Liver (tissue), 9 donors: Measurements from ENCODE around the gene RSRC2. TPM values are rescaled to one million over a fixed set of nuclear protein-coding genes. Genes with fewer than 3 reads are reported as not detected.

Source experiments
- DNase-seq: peaks from one replicate; pipeline ENCODE4 v3.0.0-alpha.2; 2017; ENCODE audit warnings: low spot score
- H3K27ac ChIP-seq, 2 donors: one replicate each; pipeline ENCODE4 v1.7.0; 2013; ENCODE audit warnings: inconsistent platforms in 2 of 2, low read length in 2 of 2, control low read depth in 1 of 2, low read depth in 1 of 2, mild to moderate bottlenecking in 1 of 2
- H3K27me3 ChIP-seq, 4 donors: one replicate each; pipeline versions ENCODE4 v1.6.1 to v1.7.0; 2013; ENCODE audit warnings: low read length in 3 of 4, inconsistent platforms in 1 of 4, mild to moderate bottlenecking in 1 of 4, moderate library complexity in 1 of 4; ENCODE audit not compliant: control insufficient read depth in 4 of 4, insufficient read depth in 4 of 4
- H3K36me3 ChIP-seq, 4 donors: one replicate each; pipeline versions ENCODE4 v1.6.1 to v1.7.0; 2013; ENCODE audit warnings: low read length in 3 of 4, mild to moderate bottlenecking in 3 of 4, low read depth in 1 of 4, moderate library complexity in 1 of 4; ENCODE audit not compliant: control insufficient read depth in 4 of 4, insufficient read depth in 3 of 4
- H3K4me1 ChIP-seq, 4 donors: one replicate each; pipeline versions ENCODE4 v1.6.1 to v1.7.0; 2013; ENCODE audit warnings: low read length in 3 of 4, mild to moderate bottlenecking in 3 of 4, moderate library complexity in 1 of 4; ENCODE audit not compliant: control insufficient read depth in 4 of 4, insufficient read depth in 4 of 4
- H3K4me3 ChIP-seq, 3 donors: one replicate each; pipeline versions ENCODE4 v1.6.1 to v1.7.0; 2013; ENCODE audit warnings: low read length in 3 of 3, control low read depth in 1 of 3, low read depth in 1 of 3, mild to moderate bottlenecking in 1 of 3
- H3K9ac ChIP-seq, 2 donors: one replicate each; pipeline ENCODE4 v1.7.0; 2013; ENCODE audit warnings: low read length in 2 of 2, mild to moderate bottlenecking in 2 of 2, moderate library complexity in 2 of 2, control low read depth in 1 of 2, low read depth in 1 of 2
- H3K9me3 ChIP-seq, 4 donors: one replicate each; pipeline versions ENCODE4 v1.6.1 to v1.7.0; 2013; ENCODE audit warnings: low read length in 3 of 4; ENCODE audit not compliant: control insufficient read depth in 4 of 4
- ATF3 ChIP-seq: IDR thresholded peaks from 2 replicates; pipeline ENCODE4 v1.6.1; 2016; ENCODE audit warnings: antibody characterized with exemption
- CTCF ChIP-seq: fragments of 150-350 bp; IDR thresholded peaks from 2 replicates; pipeline ENCODE4 v1.5.1; 2017; ENCODE audit warnings: improper control_type of control experiment, low read depth, low read length; ENCODE audit not compliant: missing input control
- EGR1 ChIP-seq, 2 donors: IDR thresholded peaks; 2 replicates each; pipeline ENCODE4 v1.6.1; 2016 to 2018; ENCODE audit warnings: antibody characterized with exemption in 2 of 2, low read depth in 2 of 2
- FOXA1 ChIP-seq: IDR thresholded peaks from 2 replicates; pipeline ENCODE4 v1.6.1; 2016; ENCODE audit warnings: antibody characterized with exemption
- FOXA2 ChIP-seq: IDR thresholded peaks from 2 replicates; pipeline ENCODE4 v1.6.1; 2016; ENCODE audit warnings: antibody characterized with exemption
- GABPA ChIP-seq, 2 donors: IDR thresholded peaks in 1 of 2; conservative IDR thresholded peaks in 1 of 2; 2 replicates each; pipeline ENCODE4 v1.6.1; 2016; ENCODE audit warnings: antibody characterized with exemption in 2 of 2, mild to moderate bottlenecking in 1 of 2, moderate library complexity in 1 of 2
- HNF4A ChIP-seq, 2 donors: conservative IDR thresholded peaks; 2 replicates each; pipeline ENCODE4 v1.6.1; 2016; ENCODE audit warnings: antibody characterized with exemption in 2 of 2, mild to moderate bottlenecking in 2 of 2
- JUND ChIP-seq, 2 donors: IDR thresholded peaks; 2 replicates each; pipeline ENCODE4 v1.6.1; 2016; ENCODE audit warnings: antibody characterized with exemption in 2 of 2
- RAD21 ChIP-seq, 2 donors: IDR thresholded peaks; 2 replicates each; pipeline ENCODE4 v1.6.1; 2016; ENCODE audit warnings: antibody characterized with exemption in 2 of 2, mild to moderate bottlenecking in 2 of 2
- REST ChIP-seq: IDR thresholded peaks from 2 replicates; pipeline ENCODE4 v1.6.1; 2016; ENCODE audit warnings: antibody characterized with exemption, mild to moderate bottlenecking
- RXRA ChIP-seq, 2 donors: IDR thresholded peaks; 2 replicates each; pipeline ENCODE4 v1.6.1; 2017 to 2018; ENCODE audit warnings: antibody characterized with exemption in 2 of 2, mild to moderate bottlenecking in 1 of 2
- SP1 ChIP-seq: IDR thresholded peaks from 2 replicates; pipeline ENCODE4 v1.6.1; 2018; ENCODE audit warnings: antibody characterized with exemption, mild to moderate bottlenecking
- TAF1 ChIP-seq: conservative IDR thresholded peaks from 2 replicates; pipeline ENCODE4 v1.6.1; 2016; ENCODE audit warnings: antibody characterized with exemption, mild to moderate bottlenecking
- WGBS: extraction: QIAGEN DNeasy Blood & Tissue Kit; methylation state at CpG from one replicate; pipeline ENCODE4 v1.1.7; 2013; 5-methylcytosine and 5-hydroxymethylcytosine counted together
- polyA plus RNA-seq, 2 donors: library from polyadenylated mRNA; stranded (reverse) in 1 of 2; unstranded in 1 of 2; fragments of 200-250 nt in 1 of 2; fragments of >200 nt in 1 of 2; fragmentation: Nextera tagmentation in 1 of 2; extraction: Ambion mirVana in 1 of 2; gene quantifications; one replicate each; pipeline versions ENCODE4 v1.2.1 to v1.2.3, GENCODE V29; 2013 to 2015
- total RNA-seq, 2 donors: library from RNA; depleted of rRNA; stranded (reverse); fragments of >200 nt; gene quantifications; one replicate each; pipeline ENCODE4 v1.2.3, GENCODE V29; 2014
- TF ChIP-seq, protein P1 (sequence below): IDR thresholded peaks from 2 replicates; pipeline ENCODE4 v1.6.1; 2016; ENCODE audit warnings: antibody characterized with exemption
- donor health status: healthy.
- donor health status: healthy.
- donor health status: healthy.
- donor health status: healthy.
- donor health status: healthy.

RSRC2 gene
- total and polyA plus RNA-seq, 4 donors: 15.5 to 31.4 (median 25.7) TPM

DNA sequence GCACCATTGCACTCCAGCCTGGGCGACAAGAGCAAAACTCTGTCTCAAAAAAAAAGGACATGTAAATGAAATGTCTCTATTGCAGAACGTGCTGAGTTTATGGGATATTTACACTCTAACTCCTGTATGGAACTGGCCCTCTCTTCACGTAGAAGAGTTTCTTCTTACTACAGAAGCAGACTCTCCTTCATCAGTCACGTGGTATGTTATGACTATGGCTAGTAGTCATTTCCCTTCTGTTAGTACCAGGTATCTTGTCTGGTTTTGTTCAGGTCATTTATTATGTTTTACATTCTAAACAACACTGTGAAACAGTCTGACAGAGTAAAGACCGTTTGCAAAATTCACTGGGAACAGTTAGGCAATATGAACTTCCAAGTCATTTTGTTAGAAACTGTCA lies 20.6 kb upstream of the RSRC2 start:
- WGBS: 87% methylated on average over 5 of the region's 5 CpGs
- TF ChIP-seq HNF4A (conservative IDR thresholded peaks at IDR 0.05) (no peak), CTCF (no peak), GABPA (IDR thresholded peaks at IDR 0.05 in 1 of 2, conservative IDR thresholded peaks at IDR 0.05 in 1 of 2) (no peak), RXRA (IDR thresholded peaks at IDR 0.05) (no peak), EGR1 (IDR thresholded peaks at IDR 0.05; ENCODE audit: low read depth in 2 of 2) (no peak), RAD21 (IDR thresholded peaks at IDR 0.05) (no peak), FOXA2 (no peak), ATF3 (no peak), FOXA1 (no peak), JUND (IDR thresholded peaks at IDR 0.05) (no peak)

GRCh38 chr12:122545855-122546254 lies 19.1 kb upstream of the RSRC2 start:
- Histone ChIP-seq H3K27me3 (no peaks in the 10 kb centered on the region), H3K36me3 (peaks cover 0 to 2% (median under 1%) of the 10 kb centered on the region in 4 donors), H3K9ac (no peak overlapping the region), H3K4me1 (no peaks in the 10 kb centered on the region), H3K27ac (no peak overlapping the region), H3K9me3 (no peaks in the 10 kb centered on the region), H3K4me3 (no peak overlapping the region)
- DNase-seq: no peak
- WGBS: over 99% methylated on average over 2 of the region's 2 CpGs
- no peak for TF ChIP-seq RXRA (IDR thresholded peaks at IDR 0.05)
- no peak for TF ChIP-seq TAF1
- TF ChIP-seq HNF4A (conservative IDR thresholded peaks at IDR 0.05): no peak
- no peak for TF ChIP-seq SP1
- TF ChIP-seq ATF3: no peak
- no peak for TF ChIP-seq EGR1 (IDR thresholded peaks at IDR 0.05; ENCODE audit: low read depth in 2 of 2)
- TF ChIP-seq, protein P1, sequence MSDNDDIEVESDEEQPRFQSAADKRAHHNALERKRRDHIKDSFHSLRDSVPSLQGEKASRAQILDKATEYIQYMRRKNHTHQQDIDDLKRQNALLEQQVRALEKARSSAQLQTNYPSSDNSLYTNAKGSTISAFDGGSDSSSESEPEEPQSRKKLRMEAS: no peak
- no peak for TF ChIP-seq JUND (IDR thresholded peaks at IDR 0.05)
- TF ChIP-seq REST: no peak
- no peak for TF ChIP-seq CTCF
- TF ChIP-seq GABPA (IDR thresholded peaks at IDR 0.05 in 1 of 2, conservative IDR thresholded peaks at IDR 0.05 in 1 of 2): no peak

More for the DNA sequence above, 20.6 kb upstream of the RSRC2 start:
- H3K9me3 ChIP-seq: no peaks in the 10 kb centered on the region
- H3K27me3 ChIP-seq: no peaks in the 10 kb centered on the region
- no peaks in the 10 kb centered on the region for H3K4me1 ChIP-seq
- H3K27ac ChIP-seq: no peak overlapping the region
- H3K4me3 ChIP-seq: no peak overlapping the region
- H3K36me3 ChIP-seq: peaks cover 0 to 6% (median 5%) of the 10 kb centered on the region in 4 donors
- H3K9ac ChIP-seq: no peak overlapping the region
- no peak for DNase-seq
